ENCODE results near the gene ALPI. TPM values are rescaled to one million over a fixed set of nuclear protein-coding genes. Genes with fewer than 3 reads are reported as not detected.

Gene ALPI
- total and polyA plus RNA-seq, 9 donors, result 0.63 to 3.7 TPM; not detected in 7

GRCh38 chr2:232484628-232485347, 28.8 kb downstream of the ALPI start:
- H3K27me3 ChIP-seq (ENCODE audit: control insufficient read depth, insufficient read depth, low read length), result peaks cover 83% of the 10 kb centered on the region
- no peak for DNase-seq
- H3K4me3 ChIP-seq (ENCODE audit: low read length), result no peak overlapping the region
- no peaks in the 10 kb centered on the region for H3K9me3 ChIP-seq (replicated peaks; ENCODE audit: control insufficient read depth, low read depth, low read length)
- WGBS (ENCODE audit: insufficient coverage), result 71% methylated on average over 10 of the region's 12 CpGs
- no peak overlapping the region for H3K27ac ChIP-seq (ENCODE audit: low read length)
- H3K36me3 ChIP-seq (ENCODE audit: control insufficient read depth, insufficient read depth, low read length), result no peaks in the 10 kb centered on the region
- peaks cover 14% of the 10 kb centered on the region for H3K4me1 ChIP-seq (ENCODE audit: control insufficient read depth, insufficient read depth, low read length)

- DNase-seq, result no peak
- peaks cover 89% of the 10 kb centered on the region for H3K27me3 ChIP-seq (ENCODE audit: control insufficient read depth, insufficient read depth, low read length)
Observed at GRCh38 chr2:232485348-232485756, 29.4 kb downstream of the ALPI start.

GRCh38 chr2:232485757-232486557, 30.0 kb downstream of the ALPI start:
- Histone ChIP-seq H3K27me3 (ENCODE audit: control insufficient read depth, insufficient read depth, low read length) (peaks cover 85% of the 10 kb centered on the region), H3K4me3 (ENCODE audit: low read length) (no peak overlapping the region), H3K4me1 (ENCODE audit: control insufficient read depth, insufficient read depth, low read length) (peaks cover 14% of the 10 kb centered on the region), H3K27ac (ENCODE audit: low read length) (no peak overlapping the region), H3K9me3 (replicated peaks; ENCODE audit: control insufficient read depth, low read depth, low read length) (no peaks in the 10 kb centered on the region), H3K36me3 (ENCODE audit: control insufficient read depth, insufficient read depth, low read length) (no peaks in the 10 kb centered on the region)
- no peak for DNase-seq
- WGBS (ENCODE audit: insufficient coverage), result under 1% methylated on average over 111 of the region's 111 CpGs

More at GRCh38 chr2:232485348-232485756, 29.4 kb downstream of the ALPI start:
- H3K27ac ChIP-seq (ENCODE audit: low read length), result no peak overlapping the region
- no peaks in the 10 kb centered on the region for H3K9me3 ChIP-seq (replicated peaks; ENCODE audit: control insufficient read depth, low read depth, low read length)
- H3K4me3 ChIP-seq (ENCODE audit: low read length), result no peak overlapping the region
- 6% methylated on average over 22 of the region's 22 CpGs for WGBS (ENCODE audit: insufficient coverage)
- H3K4me1 ChIP-seq (ENCODE audit: control insufficient read depth, insufficient read depth, low read length), result peaks cover 14% of the 10 kb centered on the region
- H3K36me3 ChIP-seq (ENCODE audit: control insufficient read depth, insufficient read depth, low read length), result no peaks in the 10 kb centered on the region

DNA sequence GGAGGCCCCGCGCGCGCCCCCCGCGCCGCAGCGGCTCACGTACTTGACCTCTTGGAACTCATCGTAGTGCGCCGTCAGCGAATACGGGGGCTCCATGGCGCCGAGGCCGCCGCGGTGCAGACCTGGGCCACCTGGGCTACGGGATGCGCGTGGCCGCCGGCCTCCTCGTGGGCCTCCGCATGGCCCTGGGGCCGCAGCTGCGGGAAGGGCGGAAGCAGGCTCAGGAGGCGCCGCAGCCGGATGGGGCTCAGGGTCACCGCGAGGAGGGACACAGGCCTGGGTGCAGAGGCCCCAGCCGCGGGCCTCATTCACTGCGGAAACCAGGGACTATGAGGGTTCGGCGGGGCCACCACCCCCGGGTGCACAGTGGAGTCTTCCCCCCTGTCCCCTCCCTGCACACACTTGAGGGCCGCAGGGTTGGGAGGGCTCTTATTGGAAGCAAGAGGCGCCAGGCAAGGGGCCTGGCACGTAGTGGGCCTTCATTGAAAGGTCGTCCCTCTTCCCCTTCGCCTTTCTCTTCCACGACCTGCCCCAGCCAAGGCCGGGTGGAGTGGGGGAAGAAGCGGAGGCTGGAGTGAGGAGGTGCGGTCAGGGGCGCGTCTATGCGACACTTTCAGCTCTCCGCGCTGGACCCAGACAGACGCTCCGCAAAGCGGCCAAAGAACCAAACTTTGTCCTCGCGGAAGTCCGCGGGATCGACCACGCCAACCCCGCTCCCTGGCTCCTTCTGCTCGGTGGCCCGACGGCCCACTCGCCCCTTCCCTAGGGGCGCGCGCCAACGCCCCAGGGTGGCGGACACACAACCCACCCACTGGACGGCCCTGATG, 30.8 kb downstream of the ALPI start:
- under 1% methylated on average over 65 of the region's 74 CpGs for WGBS (ENCODE audit: insufficient coverage)
- no peak overlapping the region for H3K27ac ChIP-seq (ENCODE audit: low read length)
- DNase-seq, result no peak
- no peaks in the 10 kb centered on the region for H3K9me3 ChIP-seq (replicated peaks; ENCODE audit: control insufficient read depth, low read depth, low read length)
- peaks cover 14% of the 10 kb centered on the region for H3K4me1 ChIP-seq (ENCODE audit: control insufficient read depth, insufficient read depth, low read length)
- H3K36me3 ChIP-seq (ENCODE audit: control insufficient read depth, insufficient read depth, low read length), result no peaks in the 10 kb centered on the region
- peaks cover 81% of the 10 kb centered on the region for H3K27me3 ChIP-seq (ENCODE audit: control insufficient read depth, insufficient read depth, low read length)
- H3K4me3 ChIP-seq (ENCODE audit: low read length), result no peak overlapping the region

DNA sequence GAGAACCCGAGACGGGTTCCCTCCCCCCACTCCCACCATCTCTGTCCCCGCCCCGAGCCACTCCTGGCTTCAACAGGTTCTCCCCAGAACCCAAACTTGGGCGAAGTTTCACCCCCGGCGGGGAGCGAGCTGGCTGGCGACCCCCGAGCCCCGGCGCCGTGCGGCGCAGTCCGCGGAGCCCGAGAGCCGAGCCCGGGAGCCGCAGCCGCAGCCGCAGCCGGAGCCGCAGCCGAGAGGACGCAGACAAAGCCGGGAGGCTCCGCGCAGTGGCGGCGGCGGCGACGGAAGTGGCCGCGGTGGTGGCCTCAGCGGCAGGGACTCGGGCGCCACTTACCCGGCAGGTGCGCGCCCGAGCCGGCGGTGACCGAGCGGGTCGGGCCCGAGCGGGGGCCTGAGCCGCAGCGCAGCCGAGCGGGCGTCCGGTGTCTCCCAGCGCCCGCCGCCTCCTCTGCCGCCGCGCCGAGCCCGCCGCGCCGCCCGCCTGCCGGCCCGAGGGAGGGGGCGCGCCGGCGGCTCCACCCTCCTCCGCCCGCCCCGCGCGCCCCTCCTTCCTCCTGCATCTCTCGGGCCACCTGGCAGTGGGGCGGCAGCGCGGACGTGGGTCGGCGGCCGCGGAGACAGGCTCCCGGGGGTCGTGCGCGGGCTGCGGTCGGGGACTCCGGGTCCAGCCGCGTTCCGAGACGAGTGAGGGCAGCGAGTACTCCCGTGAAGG, 31.6 kb downstream of the ALPI start, which contains the start of gene ECEL1:
ECEL1 (minus strand) TSS at position 450 of the 712 bp plus-strand sequence. CDS start 1,181 bp downstream, outside the sequence.
- peaks cover 73% of the 10 kb centered on the region for H3K27me3 ChIP-seq (ENCODE audit: control insufficient read depth, insufficient read depth, low read length)
- no peaks in the 10 kb centered on the region for H3K9me3 ChIP-seq (replicated peaks; ENCODE audit: control insufficient read depth, low read depth, low read length)
- under 1% methylated on average over 92 of the region's 102 CpGs for WGBS (ENCODE audit: insufficient coverage)
- no peak within 1 kb of the TSS for H3K27ac ChIP-seq (ENCODE audit: low read length)
- no peak for DNase-seq
- H3K36me3 ChIP-seq (ENCODE audit: control insufficient read depth, insufficient read depth, low read length), result no peaks in the 10 kb centered on the region
- no peak within 1 kb of the TSS for H3K4me3 ChIP-seq (ENCODE audit: low read length)
- peaks cover 14% of the 10 kb centered on the region for H3K4me1 ChIP-seq (ENCODE audit: control insufficient read depth, insufficient read depth, low read length)

DNA sequence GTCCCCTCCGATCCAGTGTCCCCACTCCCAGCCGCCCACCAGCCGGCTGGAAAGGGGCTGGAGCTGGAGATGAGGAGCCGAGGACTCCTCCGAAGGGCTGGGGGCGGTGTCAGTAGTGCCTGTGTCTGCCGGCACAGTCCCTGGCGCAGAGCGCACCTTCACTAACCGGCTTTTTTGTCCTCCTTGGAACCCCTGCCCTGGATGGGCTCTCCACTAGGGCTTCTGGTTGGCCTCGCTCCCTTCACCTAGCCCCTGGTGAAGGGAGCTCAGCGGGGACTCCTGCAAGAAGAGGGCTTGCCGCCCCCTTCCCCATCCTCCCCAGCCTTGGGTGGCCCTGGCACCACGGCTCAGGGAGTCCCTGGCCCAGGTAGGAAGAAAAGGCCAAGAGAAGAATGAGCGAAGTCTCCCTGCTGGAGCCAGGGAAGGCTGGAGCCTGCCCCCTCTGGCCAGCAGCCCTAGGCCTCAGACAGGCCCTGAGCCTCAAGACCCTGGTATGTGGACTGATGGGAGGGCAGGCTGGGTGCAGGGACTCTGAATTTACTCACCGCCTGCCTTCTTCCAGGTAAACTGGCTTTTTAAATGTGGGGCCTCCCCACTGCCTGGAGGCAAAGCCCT, 32.3 kb downstream of the ALPI start:
- H3K36me3 ChIP-seq (ENCODE audit: control insufficient read depth, insufficient read depth, low read length), result no peaks in the 10 kb centered on the region
- peaks cover 14% of the 10 kb centered on the region for H3K4me1 ChIP-seq (ENCODE audit: control insufficient read depth, insufficient read depth, low read length)
- no peak overlapping the region for H3K4me3 ChIP-seq (ENCODE audit: low read length)
- peaks cover 68% of the 10 kb centered on the region for H3K27me3 ChIP-seq (ENCODE audit: control insufficient read depth, insufficient read depth, low read length)
- no peak overlapping the region for H3K27ac ChIP-seq (ENCODE audit: low read length)
- H3K9me3 ChIP-seq (replicated peaks; ENCODE audit: control insufficient read depth, low read depth, low read length), result no peaks in the 10 kb centered on the region
- no peak for DNase-seq
- WGBS (ENCODE audit: insufficient coverage), result 14% methylated on average over 12 of the region's 16 CpGs

GRCh38 chr2:232488721-232489300, 32.9 kb downstream of the ALPI start:
- DNase-seq, result no peak
- peaks cover 62% of the 10 kb centered on the region for H3K27me3 ChIP-seq (ENCODE audit: control insufficient read depth, insufficient read depth, low read length)
- WGBS (ENCODE audit: insufficient coverage), result 89% methylated on average over 2 of the region's 5 CpGs

GRCh38 chr2:232489516-232490220, 33.7 kb downstream of the ALPI start:
- Histone ChIP-seq H3K27me3 (ENCODE audit: control insufficient read depth, insufficient read depth, low read length) (peaks cover 58% of the 10 kb centered on the region), H3K9me3 (replicated peaks; ENCODE audit: control insufficient read depth, low read depth, low read length) (no peaks in the 10 kb centered on the region), H3K27ac (ENCODE audit: low read length) (no peak overlapping the region), H3K4me3 (ENCODE audit: low read length) (no peak overlapping the region), H3K4me1 (ENCODE audit: control insufficient read depth, insufficient read depth, low read length) (peaks cover 14% of the 10 kb centered on the region), H3K36me3 (ENCODE audit: control insufficient read depth, insufficient read depth, low read length) (no peaks in the 10 kb centered on the region)
- WGBS (ENCODE audit: insufficient coverage), result 51% methylated on average over 8 of the region's 9 CpGs
- no peak for DNase-seq

More at GRCh38 chr2:232488721-232489300, 32.9 kb downstream of the ALPI start:
- Histone ChIP-seq H3K27ac (ENCODE audit: low read length) (no peak overlapping the region), H3K9me3 (replicated peaks; ENCODE audit: control insufficient read depth, low read depth, low read length) (no peaks in the 10 kb centered on the region), H3K4me3 (ENCODE audit: low read length) (no peak overlapping the region), H3K36me3 (ENCODE audit: control insufficient read depth, insufficient read depth, low read length) (no peaks in the 10 kb centered on the region), H3K4me1 (ENCODE audit: control insufficient read depth, insufficient read depth, low read length) (peaks cover 14% of the 10 kb centered on the region)

All from muscle of leg (tissue), 11 donors.